Lower leg skin (tissue), 3 donors: ENCODE measurements around the gene LIN37.

ENCODE experiments used
- POLR2A ChIP-seq, 2 donors: fragments of 450-650 bp; IDR thresholded peaks; one replicate each; pipeline ENCODE4 v1.6.1; 2016 to 2017; ENCODE audit warnings: antibody characterized with exemption in 2 of 2, mild to moderate bottlenecking in 1 of 2, moderate library complexity in 1 of 2
- TF ChIP-seq, protein P1 (sequence below), 3 donors: fragments of 450-650 bp; IDR thresholded peaks; one replicate each; pipeline ENCODE4 v1.5.1; 2016; ENCODE audit warnings: antibody characterized with exemption in 3 of 3, mild to moderate bottlenecking in 3 of 3, moderate library complexity in 2 of 3

DNA sequence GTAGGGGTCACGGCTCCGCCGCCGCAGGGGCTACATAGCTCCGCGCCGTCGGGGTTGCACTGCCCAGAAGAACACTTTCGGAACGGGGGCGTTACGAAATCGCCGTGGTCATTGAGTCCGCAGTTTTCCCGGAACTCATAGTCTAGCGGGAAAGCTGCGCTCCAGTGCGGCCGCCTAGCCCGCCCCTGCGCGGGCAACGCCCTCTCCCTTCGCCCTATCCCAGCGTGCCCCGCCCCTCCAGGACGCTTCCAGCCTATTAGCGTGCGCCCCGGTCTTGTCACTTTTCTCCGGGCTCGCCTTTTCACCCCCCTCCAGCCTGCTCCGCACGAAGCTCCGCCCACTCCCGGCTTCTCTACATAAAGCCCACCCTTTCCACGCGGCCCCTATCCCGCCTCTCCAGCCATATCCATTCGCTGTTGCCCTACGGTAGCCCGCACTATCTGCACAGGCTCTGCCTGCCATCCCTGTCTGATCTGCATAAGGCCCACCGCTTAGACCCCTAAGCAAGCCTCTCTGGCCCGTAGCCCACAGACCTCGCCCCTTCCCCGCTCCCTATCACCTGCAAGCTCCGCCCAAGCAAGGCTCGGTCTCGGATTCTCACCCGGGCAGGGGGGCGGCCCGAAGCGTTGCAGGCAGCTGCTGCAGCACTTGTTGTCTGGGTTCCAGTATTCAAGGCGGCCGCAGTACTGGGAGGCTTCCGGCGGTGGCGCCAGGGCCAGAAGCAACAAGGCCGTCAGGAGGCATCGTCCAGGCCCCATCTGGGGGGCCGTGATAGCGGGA is 7.8 kb upstream of the LIN37 start:
- TF ChIP-seq, protein P1, sequence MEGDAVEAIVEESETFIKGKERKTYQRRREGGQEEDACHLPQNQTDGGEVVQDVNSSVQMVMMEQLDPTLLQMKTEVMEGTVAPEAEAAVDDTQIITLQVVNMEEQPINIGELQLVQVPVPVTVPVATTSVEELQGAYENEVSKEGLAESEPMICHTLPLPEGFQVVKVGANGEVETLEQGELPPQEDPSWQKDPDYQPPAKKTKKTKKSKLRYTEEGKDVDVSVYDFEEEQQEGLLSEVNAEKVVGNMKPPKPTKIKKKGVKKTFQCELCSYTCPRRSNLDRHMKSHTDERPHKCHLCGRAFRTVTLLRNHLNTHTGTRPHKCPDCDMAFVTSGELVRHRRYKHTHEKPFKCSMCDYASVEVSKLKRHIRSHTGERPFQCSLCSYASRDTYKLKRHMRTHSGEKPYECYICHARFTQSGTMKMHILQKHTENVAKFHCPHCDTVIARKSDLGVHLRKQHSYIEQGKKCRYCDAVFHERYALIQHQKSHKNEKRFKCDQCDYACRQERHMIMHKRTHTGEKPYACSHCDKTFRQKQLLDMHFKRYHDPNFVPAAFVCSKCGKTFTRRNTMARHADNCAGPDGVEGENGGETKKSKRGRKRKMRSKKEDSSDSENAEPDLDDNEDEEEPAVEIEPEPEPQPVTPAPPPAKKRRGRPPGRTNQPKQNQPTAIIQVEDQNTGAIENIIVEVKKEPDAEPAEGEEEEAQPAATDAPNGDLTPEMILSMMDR (IDR thresholded peaks at IDR 0.05): peak in 1 of 3 donors; percentile 30
- TF ChIP-seq POLR2A (IDR thresholded peaks at IDR 0.05): no peak
